HepG2 (cell line): ENCODE data around the gene FBF1. TPM values are rescaled to one million over a fixed set of nuclear protein-coding genes. Genes with fewer than 3 reads are reported as not detected.

Experiments used
- AHR ChIP-seq: IDR thresholded peaks from 2 replicates; pipeline ENCODE4 v1.6.1; 2018; ENCODE audit warnings: missing genetic modification reagents, missing compliant biosample characterization
- ASH2L ChIP-seq: fragments of 300-600, 200-600 bp; sonication (generic); IDR thresholded peaks from 2 replicates; pipeline ENCODE4 v1.7.0; 2017; ENCODE audit warnings: low read depth, mild to moderate bottlenecking, moderate library complexity, mixed read lengths, low read length; ENCODE audit not compliant: insufficient read length
- CEBPB ChIP-seq: IDR thresholded peaks from 2 replicates; pipeline ENCODE4 v1.6.1; 2011; ENCODE audit warnings: low read depth, low read length, improper control_type of control experiment, borderline replicate concordance
- DRAP1 ChIP-seq: IDR thresholded peaks from 2 replicates; pipeline ENCODE4 v1.6.1; 2016; ENCODE audit warnings: missing genetic modification reagents, missing compliant biosample characterization
- ELF3 ChIP-seq: IDR thresholded peaks from 2 replicates; pipeline ENCODE4 v1.6.1; 2016; ENCODE audit warnings: missing genetic modification reagents, missing compliant biosample characterization
- EP300 ChIP-seq, 3 experiments: sonication (generic) in 1 of 3; formaldehyde crosslinking in 1 of 3; IDR thresholded peaks; 2 replicates each; pipeline versions ENCODE4 v1.5.1 to v1.6.1; 2011 to 2020; ENCODE audit warnings: low read depth in 2 of 3, low read length in 2 of 3, borderline replicate concordance in 1 of 3, improper control_type of control experiment in 1 of 3, mild to moderate bottlenecking in 1 of 3, missing genetic modification reagents in 1 of 3, moderate library complexity in 1 of 3
- HDAC2 ChIP-seq: sonication (generic); formaldehyde crosslinking; IDR thresholded peaks from 2 replicates; pipeline ENCODE4 v1.4.0; 2020; ENCODE audit warnings: missing genetic modification reagents
- HNF4G ChIP-seq, 2 experiments: sonication (generic) in 1 of 2; formaldehyde crosslinking in 1 of 2; IDR thresholded peaks; 2 replicates each; pipeline versions ENCODE4 v1.4.0 to v1.6.1; 2011 to 2020; ENCODE audit warnings: borderline replicate concordance in 2 of 2, low read depth in 2 of 2, mild to moderate bottlenecking in 2 of 2, low read length in 1 of 2, missing genetic modification reagents in 1 of 2, moderate library complexity in 1 of 2
- KDM5B ChIP-seq: sonication (generic); formaldehyde crosslinking; IDR thresholded peaks from 2 replicates; pipeline ENCODE4 v1.4.0; 2020; ENCODE audit warnings: missing genetic modification reagents, mild to moderate bottlenecking, borderline replicate concordance
- ONECUT2 ChIP-seq: sonication (generic); formaldehyde crosslinking; IDR thresholded peaks from 2 replicates; pipeline ENCODE4 v1.4.0; 2020; ENCODE audit warnings: missing genetic modification reagents
- ZNF124 ChIP-seq: sonication (generic); formaldehyde crosslinking; IDR thresholded peaks from 2 replicates; pipeline ENCODE4 v1.4.0; 2020; ENCODE audit warnings: missing genetic modification reagents
- ZNF577 ChIP-seq: sonication (generic); formaldehyde crosslinking; IDR thresholded peaks from 2 replicates; pipeline ENCODE4 v1.4.0; 2020; ENCODE audit warnings: mild to moderate bottlenecking, low read depth, missing genetic modification reagents, borderline replicate concordance
- polyA plus RNA-seq, 8 experiments: library from polyadenylated mRNA; depleted of rRNA in 3 of 8; stranded (reverse) in 7 of 8; unstranded in 1 of 8; fragments of >200 nt; fragmentation: Illumina TruSeq in 4 of 8; extraction: Trizol in 4 of 8; gene quantifications; 2 replicates each; pipeline versions ENCODE4 v1.2.1 to v1.2.3, GENCODE V29; 2011 to 2016; ENCODE audit warnings: low read depth in 4 of 8, missing spikeins in 1 of 8, mixed read lengths in 1 of 8; ENCODE audit not compliant: insufficient read depth in 1 of 8
- total RNA-seq, 5 experiments: library from RNA; depleted of rRNA; stranded (reverse); fragments of >200 nt; fragmentation: Illumina TruSeq; extraction: Trizol; gene quantifications; 2 replicates each; pipeline ENCODE4 v1.2.3, GENCODE V29; 2016; ENCODE audit warnings: low read depth in 1 of 5
- TF ChIP-seq, protein P1 (sequence below): IDR thresholded peaks from 2 replicates; pipeline ENCODE4 v1.6.1; 2012; ENCODE audit warnings: low read depth, low read length, improper control_type of control experiment
- TF ChIP-seq, protein P2 (sequence below): IDR thresholded peaks from 2 replicates; pipeline ENCODE4 v1.6.1; 2018; ENCODE audit warnings: missing genetic modification reagents
- TF ChIP-seq, protein P3 (sequence below): sonication (generic); formaldehyde crosslinking; conservative IDR thresholded peaks from 2 replicates; pipeline ENCODE4 v1.4.0; 2020; ENCODE audit warnings: mild to moderate bottlenecking, missing genetic modification reagents, moderate library complexity
- TF ChIP-seq, protein P4 (sequence below): sonication (generic); formaldehyde crosslinking; IDR thresholded peaks from 2 replicates; pipeline ENCODE4 v1.5.1; 2020; ENCODE audit warnings: mild to moderate bottlenecking, missing genetic modification reagents

Gene FBF1
- total and polyA plus RNA-seq, 2 of the 13 experiments (the other 11 are each of a cell fraction or from before 2014, with no cell fraction given) = 2.4 to 8.1 TPM

DNA sequence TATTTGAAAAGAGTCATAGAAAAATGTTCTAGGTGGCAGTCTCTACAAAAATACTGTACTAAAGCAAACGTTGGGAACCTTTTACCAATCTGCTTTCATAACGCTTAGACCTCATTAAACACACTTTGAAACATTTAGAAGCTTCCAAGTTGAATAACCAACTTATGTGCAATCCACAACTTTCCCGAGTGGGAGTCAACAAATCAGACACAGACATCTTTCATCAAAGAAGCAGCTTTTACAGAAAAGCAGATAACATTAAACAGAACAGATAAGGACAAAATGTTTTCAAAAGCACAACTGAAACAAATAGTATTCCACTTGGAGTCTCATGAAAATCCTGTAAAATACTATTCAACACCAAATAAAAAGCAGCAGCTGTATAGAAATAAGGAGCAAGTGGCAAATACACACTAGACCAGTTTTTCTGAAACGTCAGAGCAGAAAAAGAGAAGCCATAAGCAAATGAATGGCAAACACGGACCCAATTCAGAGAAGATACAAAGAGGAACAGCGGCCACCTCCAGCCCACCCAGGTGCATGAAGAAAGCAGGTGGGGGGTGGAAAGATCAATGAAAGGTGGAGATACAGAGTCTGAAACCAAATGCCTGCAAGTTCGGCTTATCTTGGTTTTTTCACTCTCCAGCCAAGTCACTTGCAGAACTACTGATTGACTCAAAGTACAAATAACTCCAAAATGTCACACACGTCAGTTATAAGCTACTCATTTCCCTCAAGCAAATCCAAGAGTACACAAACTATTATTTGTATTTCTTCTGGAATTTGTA lies 18.4 kb upstream of the FBF1 start (continued):
- TF ChIP-seq, protein P1, sequence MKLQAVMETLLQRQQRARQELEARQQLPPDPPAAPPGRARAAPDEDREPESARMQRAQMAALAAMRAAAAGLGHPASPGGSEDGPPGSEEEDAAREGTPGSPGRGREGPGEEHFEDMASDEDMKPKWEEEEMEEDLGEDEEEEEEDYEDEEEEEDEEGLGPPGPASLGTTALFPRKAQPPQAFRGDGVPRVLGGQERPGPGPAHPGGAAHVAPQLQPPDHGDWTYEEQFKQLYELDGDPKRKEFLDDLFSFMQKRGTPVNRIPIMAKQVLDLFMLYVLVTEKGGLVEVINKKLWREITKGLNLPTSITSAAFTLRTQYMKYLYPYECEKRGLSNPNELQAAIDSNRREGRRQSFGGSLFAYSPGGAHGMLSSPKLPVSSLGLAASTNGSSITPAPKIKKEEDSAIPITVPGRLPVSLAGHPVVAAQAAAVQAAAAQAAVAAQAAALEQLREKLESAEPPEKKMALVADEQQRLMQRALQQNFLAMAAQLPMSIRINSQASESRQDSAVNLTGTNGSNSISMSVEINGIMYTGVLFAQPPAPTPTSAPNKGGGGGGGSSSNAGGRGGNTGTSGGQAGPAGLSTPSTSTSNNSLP = peak; percentile 34; the same call in 1 of the 2 replicates
- TF ChIP-seq CEBPB = no peak
- TF ChIP-seq KDM5B = no peak
- 0 out of 2 replicates have a peak, but pooled peaks have one; percentile 14 for TF ChIP-seq ELF3
- TF ChIP-seq, protein P2, sequence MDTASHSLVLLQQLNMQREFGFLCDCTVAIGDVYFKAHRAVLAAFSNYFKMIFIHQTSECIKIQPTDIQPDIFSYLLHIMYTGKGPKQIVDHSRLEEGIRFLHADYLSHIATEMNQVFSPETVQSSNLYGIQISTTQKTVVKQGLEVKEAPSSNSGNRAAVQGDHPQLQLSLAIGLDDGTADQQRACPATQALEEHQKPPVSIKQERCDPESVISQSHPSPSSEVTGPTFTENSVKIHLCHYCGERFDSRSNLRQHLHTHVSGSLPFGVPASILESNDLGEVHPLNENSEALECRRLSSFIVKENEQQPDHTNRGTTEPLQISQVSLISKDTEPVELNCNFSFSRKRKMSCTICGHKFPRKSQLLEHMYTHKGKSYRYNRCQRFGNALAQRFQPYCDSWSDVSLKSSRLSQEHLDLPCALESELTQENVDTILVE = no peak
- TF ChIP-seq ONECUT2 = peak; percentile 68
- TF ChIP-seq ZNF124 (CRISPR knock-in tag) = peak; percentile 52; the same call in 1 of the 2 replicates
- TF ChIP-seq DRAP1 (CRISPR knock-in tag) = 0 out of 2 replicates have a peak, but pooled peaks have one; percentile 11
- no peak for TF ChIP-seq ZNF577 (CRISPR knock-in tag)
- no peak for TF ChIP-seq AHR (CRISPR knock-in tag)
- peak; percentile 20; the same call in 1 of the 2 replicates for TF ChIP-seq HNF4G (IDR thresholded peaks at IDR 0.05; ENCODE audit: borderline replicate concordance, low read depth, low read length)
- TF ChIP-seq HNF4G (CRISPR knock-in tag; IDR thresholded peaks at IDR 0.05; ENCODE audit: borderline replicate concordance, low read depth) = no peak
- TF ChIP-seq, protein P3, sequence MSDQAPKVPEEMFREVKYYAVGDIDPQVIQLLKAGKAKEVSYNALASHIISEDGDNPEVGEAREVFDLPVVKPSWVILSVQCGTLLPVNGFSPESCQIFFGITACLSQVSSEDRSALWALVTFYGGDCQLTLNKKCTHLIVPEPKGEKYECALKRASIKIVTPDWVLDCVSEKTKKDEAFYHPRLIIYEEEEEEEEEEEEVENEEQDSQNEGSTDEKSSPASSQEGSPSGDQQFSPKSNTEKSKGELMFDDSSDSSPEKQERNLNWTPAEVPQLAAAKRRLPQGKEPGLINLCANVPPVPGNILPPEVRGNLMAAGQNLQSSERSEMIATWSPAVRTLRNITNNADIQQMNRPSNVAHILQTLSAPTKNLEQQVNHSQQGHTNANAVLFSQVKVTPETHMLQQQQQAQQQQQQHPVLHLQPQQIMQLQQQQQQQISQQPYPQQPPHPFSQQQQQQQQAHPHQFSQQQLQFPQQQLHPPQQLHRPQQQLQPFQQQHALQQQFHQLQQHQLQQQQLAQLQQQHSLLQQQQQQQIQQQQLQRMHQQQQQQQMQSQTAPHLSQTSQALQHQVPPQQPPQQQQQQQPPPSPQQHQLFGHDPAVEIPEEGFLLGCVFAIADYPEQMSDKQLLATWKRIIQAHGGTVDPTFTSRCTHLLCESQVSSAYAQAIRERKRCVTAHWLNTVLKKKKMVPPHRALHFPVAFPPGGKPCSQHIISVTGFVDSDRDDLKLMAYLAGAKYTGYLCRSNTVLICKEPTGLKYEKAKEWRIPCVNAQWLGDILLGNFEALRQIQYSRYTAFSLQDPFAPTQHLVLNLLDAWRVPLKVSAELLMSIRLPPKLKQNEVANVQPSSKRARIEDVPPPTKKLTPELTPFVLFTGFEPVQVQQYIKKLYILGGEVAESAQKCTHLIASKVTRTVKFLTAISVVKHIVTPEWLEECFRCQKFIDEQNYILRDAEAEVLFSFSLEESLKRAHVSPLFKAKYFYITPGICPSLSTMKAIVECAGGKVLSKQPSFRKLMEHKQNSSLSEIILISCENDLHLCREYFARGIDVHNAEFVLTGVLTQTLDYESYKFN (CRISPR knock-in tag) = peak; percentile 80
- TF ChIP-seq ASH2L = peak; percentile 55
- peak in 1 of 2 experiments; percentile 58; a peak in 1 of 4 replicates for TF ChIP-seq EP300 (IDR thresholded peaks at IDR 0.05; ENCODE audit: low read depth in 2 of 2, low read length in 2 of 2)
- no peak for TF ChIP-seq EP300 (CRISPR knock-in tag; IDR thresholded peaks at IDR 0.05; ENCODE audit: borderline replicate concordance)
- TF ChIP-seq, protein P4, sequence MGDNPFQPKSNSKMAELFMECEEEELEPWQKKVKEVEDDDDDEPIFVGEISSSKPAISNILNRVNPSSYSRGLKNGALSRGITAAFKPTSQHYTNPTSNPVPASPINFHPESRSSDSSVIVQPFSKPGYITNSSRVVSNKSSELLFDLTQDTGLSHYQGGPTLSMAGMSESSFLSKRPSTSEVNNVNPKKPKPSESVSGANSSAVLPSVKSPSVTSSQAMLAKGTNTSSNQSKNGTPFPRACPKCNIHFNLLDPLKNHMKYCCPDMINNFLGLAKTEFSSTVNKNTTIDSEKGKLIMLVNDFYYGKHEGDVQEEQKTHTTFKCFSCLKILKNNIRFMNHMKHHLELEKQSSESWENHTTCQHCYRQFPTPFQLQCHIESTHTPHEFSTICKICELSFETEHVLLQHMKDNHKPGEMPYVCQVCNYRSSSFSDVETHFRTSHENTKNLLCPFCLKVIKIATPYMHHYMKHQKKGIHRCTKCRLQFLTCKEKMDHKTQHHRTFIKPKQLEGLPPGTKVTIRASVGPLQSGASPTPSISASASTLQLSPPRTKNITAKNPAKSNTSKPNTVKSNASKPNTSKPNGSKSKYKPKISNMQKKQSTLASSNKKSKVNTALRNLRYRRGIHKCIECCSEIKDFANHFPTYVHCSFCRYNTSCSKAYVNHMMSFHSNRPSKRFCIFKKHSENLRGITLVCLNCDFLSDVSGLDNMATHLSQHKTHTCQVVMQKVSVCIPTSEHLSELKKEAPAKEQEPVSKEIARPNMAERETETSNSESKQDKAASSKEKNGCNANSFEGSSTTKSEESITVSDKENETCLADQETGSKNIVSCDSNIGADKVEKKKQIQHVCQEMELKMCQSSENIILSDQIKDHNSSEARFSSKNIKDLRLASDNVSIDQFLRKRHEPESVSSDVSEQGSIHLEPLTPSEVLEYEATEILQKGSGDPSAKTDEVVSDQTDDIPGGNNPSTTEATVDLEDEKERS = peak; percentile 24; the same call in 1 of the 2 replicates
- TF ChIP-seq HDAC2 = peak; percentile 31; the same call in 1 of the 2 replicates
